Uterus (tissue), 2 donors: Measurements from ENCODE around the gene EXOSC5.

Experiments
- CTCF ChIP-seq, 4 experiments: fragments of 200-600 bp in 2 of 4; fragments of 450-650 bp in 2 of 4; sonication (generic) in 2 of 4; IDR thresholded peaks; one replicate each; pipeline ENCODE4 v1.5.1; 2016 to 2019; ENCODE audit warnings: antibody characterized with exemption in 4 of 4, mild to moderate bottlenecking in 2 of 4, moderate library complexity in 1 of 4
- POLR2A ChIP-seq, 2 donors: fragments of 450-650 bp; IDR thresholded peaks; one replicate each; pipeline ENCODE4 v1.6.1; 2016; ENCODE audit warnings: antibody characterized with exemption in 2 of 2, mild to moderate bottlenecking in 1 of 2, moderate library complexity in 1 of 2

GRCh38 chr19:41386442-41386841, 10.7 kb downstream of the EXOSC5 start:
- TF ChIP-seq CTCF (IDR thresholded peaks at IDR 0.05) (no peak), POLR2A (IDR thresholded peaks at IDR 0.05) (no peak)
